SK-N-SH (cell line): ENCODE data around the gene A4GNT. TPM values are rescaled to one million over a fixed set of nuclear protein-coding genes. Genes with fewer than 3 reads are reported as not detected.

Source experiments
- CTCF ChIA-PET: fragments of 300-600, 350-600 bp; formaldehyde crosslinking; extraction: SDS; loops from one replicate; lab custom pipeline; 2021; lab: Yijun Ruan, JAX
- POLR2A ChIA-PET: fragments of 350-600 bp; sonication (Branson Sonifier 250); formaldehyde crosslinking; extraction: SDS; loops from one replicate; lab custom pipeline; 2020; ENCODE audit warnings: antibody characterized with exemption, inconsistent platforms; lab: Yijun Ruan, JAX
- DNase-seq: peaks from one replicate; pipeline ENCODE4 v3.0.0; 2012
- H2AFZ ChIP-seq: fragments of 200-600 bp; sonication (generic); 2 replicates; pipeline ENCODE4 v1.8.1; 2016; ENCODE audit warnings: antibody characterized with exemption, mild to moderate bottlenecking, low read depth
- H3F3A ChIP-seq: fragments of 200-600 bp; sonication (generic); replicated peaks from 2 replicates; pipeline ENCODE3; 2016; ENCODE audit warnings: antibody characterized with exemption, mild to moderate bottlenecking; ENCODE audit not compliant: insufficient read depth
- H3K27ac ChIP-seq, 2 experiments: fragments of 200-500 bp in 1 of 2; fragments of 200-600 bp in 1 of 2; sonication (Bioruptor generic) in 1 of 2; sonication (generic), shearing (Covaris generic) in 1 of 2; 2 replicates each; pipeline versions ENCODE4 v1.5.1 to v1.6.1; 2014 to 2016; ENCODE audit warnings: low read depth in 2 of 2, inconsistent platforms in 1 of 2, low read length in 1 of 2, mild to moderate bottlenecking in 1 of 2, mixed read lengths in 1 of 2
- H3K27me3 ChIP-seq: fragments of 200-600 bp; sonication (generic), shearing (Covaris generic); 2 replicates; pipeline ENCODE4 v1.6.1; 2016; ENCODE audit warnings: mixed run types; ENCODE audit not compliant: insufficient read depth
- H3K36me3 ChIP-seq, 2 experiments: fragments of 200-500 bp in 1 of 2; fragments of 200-600 bp in 1 of 2; sonication (Bioruptor generic) in 1 of 2; sonication (generic) in 1 of 2; replicated peaks in 1 of 2; 2 replicates each; pipeline versions ENCODE3 to v1.5.1; 2014 to 2016; ENCODE audit warnings: low read length in 1 of 2, mild to moderate bottlenecking in 1 of 2; ENCODE audit not compliant: insufficient read depth in 2 of 2, control insufficient read depth in 1 of 2
- H3K4me1 ChIP-seq, 2 experiments: fragments of 200-500 bp in 1 of 2; fragments of 200-600 bp in 1 of 2; sonication (Bioruptor generic) in 1 of 2; sonication (generic), shearing (Covaris generic) in 1 of 2; 2 replicates each; pipeline versions ENCODE4 v1.5.1 to v1.6.1; 2014 to 2016; ENCODE audit warnings: low read depth in 1 of 2, low read length in 1 of 2, mixed run types in 1 of 2; ENCODE audit not compliant: insufficient read depth in 2 of 2, control insufficient read depth in 1 of 2
- H3K4me2 ChIP-seq: fragments of 200-600 bp; sonication (generic), shearing (Covaris generic); 2 replicates; pipeline ENCODE4 v1.6.1; 2017; ENCODE audit warnings: mixed run types
- H3K4me3 ChIP-seq, 2 experiments: fragments of 200-500 bp in 1 of 2; fragments of 200-600 bp in 1 of 2; sonication (Bioruptor generic) in 1 of 2; sonication (generic), shearing (Covaris generic) in 1 of 2; 2 replicates each; pipeline versions ENCODE4 v1.5.1 to v1.8.1; 2014 to 2016; ENCODE audit warnings: low read depth in 2 of 2, inconsistent platforms in 1 of 2, low read length in 1 of 2, mild to moderate bottlenecking in 1 of 2, mixed read lengths in 1 of 2, moderate library complexity in 1 of 2
- H3K79me2 ChIP-seq: fragments of 200-600 bp; sonication (generic); 2 replicates; pipeline ENCODE4 v1.8.1; 2017; ENCODE audit warnings: mild to moderate bottlenecking; ENCODE audit not compliant: insufficient read depth
- H3K9ac ChIP-seq: fragments of 200-600 bp; sonication (generic); 2 replicates; pipeline ENCODE4 v1.6.1; 2017; ENCODE audit warnings: mixed run types
- H3K9me2 ChIP-seq: fragments of 200-600 bp; sonication (generic); 2 replicates; pipeline ENCODE4 v1.6.1; 2017; ENCODE audit warnings: mixed run types
- H3K9me3 ChIP-seq: fragments of 200-600 bp; sonication (generic); 2 replicates; pipeline ENCODE4 v1.6.1; 2017; ENCODE audit warnings: mixed run types, mild to moderate bottlenecking, moderate library complexity
- H4K20me1 ChIP-seq: fragments of 200-600 bp; sonication (generic); 2 replicates; pipeline ENCODE4 v1.6.1; 2017; ENCODE audit warnings: mild to moderate bottlenecking, mixed run types; ENCODE audit not compliant: insufficient read depth
- EP300 ChIP-seq, 2 experiments: IDR thresholded peaks; 2 replicates each; pipeline versions ENCODE4 v1.4.0 to v1.6.1; 2012; ENCODE audit warnings: borderline replicate concordance in 1 of 2, low read depth in 1 of 2, low read length in 1 of 2
- FOXJ3 ChIP-seq: sonication (generic); formaldehyde crosslinking; IDR thresholded peaks from 2 replicates; pipeline ENCODE4 v1.5.1; 2020; ENCODE audit warnings: mild to moderate bottlenecking, missing genetic modification reagents
- GATA2 ChIP-seq: sonication (generic); formaldehyde crosslinking; IDR thresholded peaks from 2 replicates; pipeline ENCODE4 v1.5.0; 2020; ENCODE audit warnings: mild to moderate bottlenecking, missing genetic modification reagents
- MEF2A ChIP-seq: IDR thresholded peaks from 2 replicates; pipeline ENCODE4 v1.4.0; 2012; ENCODE audit warnings: low read depth, borderline replicate concordance
- NRF1 ChIP-seq: IDR thresholded peaks from 2 replicates; pipeline ENCODE4 v1.6.1; 2012; ENCODE audit warnings: low read depth, mild to moderate bottlenecking, low read length
- RCOR1 ChIP-seq: fragments of 150-350 bp; IDR thresholded peaks from 2 replicates; pipeline ENCODE4 v1.6.1; 2017; ENCODE audit warnings: antibody characterized with exemption, low read length
- REST ChIP-seq: IDR thresholded peaks from 2 replicates; pipeline ENCODE4 v1.6.1; 2012; ENCODE audit warnings: mild to moderate bottlenecking, low read depth, low read length, moderate library complexity
- RXRA ChIP-seq: IDR thresholded peaks from 2 replicates; pipeline ENCODE4 v1.4.0; 2012; ENCODE audit warnings: low read depth, mild to moderate bottlenecking, borderline replicate concordance
- SMC3 ChIP-seq: IDR thresholded peaks from 2 replicates; pipeline ENCODE4 v1.6.1; 2012; ENCODE audit warnings: low read depth, low read length, improper control_type of control experiment
- TAF1 ChIP-seq: IDR thresholded peaks from 2 replicates; pipeline ENCODE4 v1.6.1; 2012; ENCODE audit warnings: low read depth, mild to moderate bottlenecking, low read length, moderate library complexity, borderline replicate concordance
- TEAD4 ChIP-seq: IDR thresholded peaks from 2 replicates; pipeline ENCODE4 v1.4.0; 2012; ENCODE audit warnings: mild to moderate bottlenecking, borderline replicate concordance; ENCODE audit not compliant: insufficient read depth
- USF1 ChIP-seq: IDR thresholded peaks from 2 replicates; pipeline ENCODE4 v1.4.0; 2012; ENCODE audit warnings: low read depth, borderline replicate concordance
- YY1 ChIP-seq: IDR thresholded peaks from 2 replicates; pipeline ENCODE4 v1.4.0; 2012; ENCODE audit warnings: low read depth, mild to moderate bottlenecking
- WGBS: methylation state at CpG from one replicate; pipeline ENCODE4 v1.1.6; 2017; ENCODE audit warnings: low lambda C conversion rate; 5-methylcytosine and 5-hydroxymethylcytosine counted together
- polyA plus RNA-seq, 3 experiments: library from polyadenylated mRNA; depleted of rRNA; stranded (reverse); fragments of >200 nt; gene quantifications; 2 replicates each; pipeline ENCODE4 v1.2.3, GENCODE V29; 2012
- TF ChIP-seq, protein P1 (sequence below): fragments of 150-350 bp; IDR thresholded peaks from 2 replicates; pipeline ENCODE4 v1.6.1; 2017; ENCODE audit warnings: antibody characterized with exemption, low read length, low read depth, borderline replicate concordance
- TF ChIP-seq, protein P2 (sequence below): IDR thresholded peaks from 2 replicates; pipeline ENCODE4 v1.4.0; 2012; ENCODE audit warnings: low read depth, borderline replicate concordance
- TF ChIP-seq, protein P3 (sequence below): fragments of 200-600 bp; sonication (generic); IDR thresholded peaks from 2 replicates; pipeline ENCODE4 v1.6.1; 2017; ENCODE audit warnings: antibody characterized with exemption, mild to moderate bottlenecking, moderate library complexity

Gene A4GNT
- polyA plus RNA-seq, 1 of the 3 experiments (the other 2 are of a cell fraction), result not detected

GRCh38 chr3:138157743-138158142, 25.6 kb upstream of the A4GNT start:
- Histone ChIP-seq H3K4me1 (no peaks in the 10 kb centered on the region), H3K79me2 (no peaks in the 10 kb centered on the region), H3K4me3 (no peak overlapping the region), H4K20me1 (no peaks in the 10 kb centered on the region), H3K4me2 (no peak overlapping the region), H3K27me3 (no peaks in the 10 kb centered on the region), H3K27ac (no peak overlapping the region), H3K9me3 (no peaks in the 10 kb centered on the region), H3K9me2 (no peaks in the 10 kb centered on the region), H2AFZ (no peak overlapping the region), H3K36me3 (peaks cover 14 to 15% of the 10 kb centered on the region in 2 experiments), H3F3A (no peaks in the 10 kb centered on the region), H3K9ac (no peak overlapping the region)
- 97% methylated on average over 4 of the region's 4 CpGs for WGBS
- no peak for DNase-seq
- TF ChIP-seq NRF1 (no peak), RXRA (no peak), MEF2A (no peak), GATA2 (CRISPR knock-in tag) (no peak), RCOR1 (no peak), TEAD4 (no peak)
- TF ChIP-seq, protein P1, sequence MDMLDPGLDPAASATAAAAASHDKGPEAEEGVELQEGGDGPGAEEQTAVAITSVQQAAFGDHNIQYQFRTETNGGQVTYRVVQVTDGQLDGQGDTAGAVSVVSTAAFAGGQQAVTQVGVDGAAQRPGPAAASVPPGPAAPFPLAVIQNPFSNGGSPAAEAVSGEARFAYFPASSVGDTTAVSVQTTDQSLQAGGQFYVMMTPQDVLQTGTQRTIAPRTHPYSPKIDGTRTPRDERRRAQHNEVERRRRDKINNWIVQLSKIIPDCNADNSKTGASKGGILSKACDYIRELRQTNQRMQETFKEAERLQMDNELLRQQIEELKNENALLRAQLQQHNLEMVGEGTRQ, result no peak
- TF ChIP-seq, protein P2, sequence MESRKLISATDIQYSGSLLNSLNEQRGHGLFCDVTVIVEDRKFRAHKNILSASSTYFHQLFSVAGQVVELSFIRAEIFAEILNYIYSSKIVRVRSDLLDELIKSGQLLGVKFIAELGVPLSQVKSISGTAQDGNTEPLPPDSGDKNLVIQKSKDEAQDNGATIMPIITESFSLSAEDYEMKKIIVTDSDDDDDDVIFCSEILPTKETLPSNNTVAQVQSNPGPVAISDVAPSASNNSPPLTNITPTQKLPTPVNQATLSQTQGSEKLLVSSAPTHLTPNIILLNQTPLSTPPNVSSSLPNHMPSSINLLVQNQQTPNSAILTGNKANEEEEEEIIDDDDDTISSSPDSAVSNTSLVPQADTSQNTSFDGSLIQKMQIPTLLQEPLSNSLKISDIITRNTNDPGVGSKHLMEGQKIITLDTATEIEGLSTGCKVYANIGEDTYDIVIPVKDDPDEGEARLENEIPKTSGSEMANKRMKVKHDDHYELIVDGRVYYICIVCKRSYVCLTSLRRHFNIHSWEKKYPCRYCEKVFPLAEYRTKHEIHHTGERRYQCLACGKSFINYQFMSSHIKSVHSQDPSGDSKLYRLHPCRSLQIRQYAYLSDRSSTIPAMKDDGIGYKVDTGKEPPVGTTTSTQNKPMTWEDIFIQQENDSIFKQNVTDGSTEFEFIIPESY, result no peak
- ChIA-PET CTCF (no interaction called here), POLR2A (no interaction called here)

GRCh38 chr3:138154534-138154933, 22.3 kb upstream of the A4GNT start:
- H3K9me3 ChIP-seq, result no peaks in the 10 kb centered on the region
- no peaks in the 10 kb centered on the region for H3K9me2 ChIP-seq
- no peaks in the 10 kb centered on the region for H4K20me1 ChIP-seq
- H3K4me3 ChIP-seq, result no peak overlapping the region
- no peaks in the 10 kb centered on the region for H3K4me1 ChIP-seq
- ChIA-PET POLR2A (no interaction called here), CTCF (no interaction called here)
- no peaks in the 10 kb centered on the region for H3K36me3 ChIP-seq
- no peak overlapping the region for H3K4me2 ChIP-seq
- H3K27ac ChIP-seq, result no peak overlapping the region
- no peak overlapping the region for H2AFZ ChIP-seq
- H3F3A ChIP-seq, result no peaks in the 10 kb centered on the region
- H3K27me3 ChIP-seq, result no peaks in the 10 kb centered on the region; the same call in 1 of the 2 replicates
- TF ChIP-seq FOXJ3 (CRISPR knock-in tag) (no peak), TAF1 (no peak), RXRA (no peak), REST (no peak), YY1 (no peak), USF1 (no peak), EP300 (IDR thresholded peaks at IDR 0.05; ENCODE audit: borderline replicate concordance in 1 of 2, low read depth in 1 of 2, low read length in 1 of 2) (no peak), SMC3 (no peak)
- TF ChIP-seq, protein P3, sequence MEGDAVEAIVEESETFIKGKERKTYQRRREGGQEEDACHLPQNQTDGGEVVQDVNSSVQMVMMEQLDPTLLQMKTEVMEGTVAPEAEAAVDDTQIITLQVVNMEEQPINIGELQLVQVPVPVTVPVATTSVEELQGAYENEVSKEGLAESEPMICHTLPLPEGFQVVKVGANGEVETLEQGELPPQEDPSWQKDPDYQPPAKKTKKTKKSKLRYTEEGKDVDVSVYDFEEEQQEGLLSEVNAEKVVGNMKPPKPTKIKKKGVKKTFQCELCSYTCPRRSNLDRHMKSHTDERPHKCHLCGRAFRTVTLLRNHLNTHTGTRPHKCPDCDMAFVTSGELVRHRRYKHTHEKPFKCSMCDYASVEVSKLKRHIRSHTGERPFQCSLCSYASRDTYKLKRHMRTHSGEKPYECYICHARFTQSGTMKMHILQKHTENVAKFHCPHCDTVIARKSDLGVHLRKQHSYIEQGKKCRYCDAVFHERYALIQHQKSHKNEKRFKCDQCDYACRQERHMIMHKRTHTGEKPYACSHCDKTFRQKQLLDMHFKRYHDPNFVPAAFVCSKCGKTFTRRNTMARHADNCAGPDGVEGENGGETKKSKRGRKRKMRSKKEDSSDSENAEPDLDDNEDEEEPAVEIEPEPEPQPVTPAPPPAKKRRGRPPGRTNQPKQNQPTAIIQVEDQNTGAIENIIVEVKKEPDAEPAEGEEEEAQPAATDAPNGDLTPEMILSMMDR, result no peak
- H3K9ac ChIP-seq, result no peak overlapping the region
- DNase-seq, result no peak
- H3K79me2 ChIP-seq, result no peaks in the 10 kb centered on the region
